Fibroblast of skin of right biceps (primary cell): Measurements from ENCODE around the gene GDF9.
A peak's percentile ranks its signal among the peaks of the same experiment; 100 is the strongest.

Source experiments
- DNase-seq: peaks from one replicate; pipeline ENCODE4 v3.0.0-alpha.2; 2013

The GDF9 gene

GRCh38 chr5:132866342-132867045 is at the start of gene GDF9, which contains the start of gene UQCRQ:
Gene GDF9 (minus strand): TSS chr5:132866469. CDS start chr5:132864533, 1,936 bp downstream.
Gene UQCRQ (plus strand): TSS chr5:132866642. CDS start chr5:132866882, 240 bp downstream.
- peak; percentile 100 for DNase-seq

- DNase-seq = peak; percentile 11
Observed at GRCh38 chr5:132915681-132916080, 49.4 kb upstream of the GDF9 start.

DNA sequence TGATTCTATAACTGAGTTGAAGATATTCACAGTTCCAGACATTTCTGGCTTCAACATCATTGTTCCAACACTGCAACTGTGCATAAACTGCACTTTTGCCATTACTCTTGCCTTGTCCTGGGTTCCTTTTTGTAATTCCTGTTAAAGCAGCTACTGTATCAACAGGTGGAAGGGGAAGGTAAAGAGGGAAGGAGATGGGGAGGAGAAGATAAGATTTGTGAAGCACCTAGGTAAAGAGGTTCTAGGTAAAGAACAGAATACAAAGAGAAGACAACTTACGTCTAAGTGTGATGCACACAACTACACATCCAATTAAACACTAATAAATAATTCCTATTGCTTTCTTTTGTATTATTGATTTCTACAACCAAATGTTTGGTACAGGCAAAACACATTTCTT is 43.4 kb upstream of the GDF9 start:
- DNase-seq = no peak

DNA sequence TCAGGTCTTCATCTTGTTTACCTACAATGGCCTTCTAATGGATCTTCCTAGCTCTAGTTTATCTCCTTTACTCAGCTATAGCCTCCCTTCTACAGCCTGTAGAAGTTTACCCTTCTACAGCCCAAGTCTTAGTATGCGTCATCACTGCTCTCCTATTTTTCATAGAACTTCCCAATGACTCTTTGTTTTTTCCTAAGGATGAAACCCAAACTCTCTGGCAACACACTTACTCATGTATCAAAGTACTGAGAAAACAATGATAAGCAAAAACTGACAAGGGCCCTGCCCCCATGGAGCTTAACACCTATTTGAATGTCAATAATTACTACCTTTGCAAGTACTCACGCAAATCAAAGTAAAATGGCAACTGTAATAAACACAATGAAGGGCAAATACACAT is 40.9 kb upstream of the GDF9 start:
- DNase-seq = no peak

DNA sequence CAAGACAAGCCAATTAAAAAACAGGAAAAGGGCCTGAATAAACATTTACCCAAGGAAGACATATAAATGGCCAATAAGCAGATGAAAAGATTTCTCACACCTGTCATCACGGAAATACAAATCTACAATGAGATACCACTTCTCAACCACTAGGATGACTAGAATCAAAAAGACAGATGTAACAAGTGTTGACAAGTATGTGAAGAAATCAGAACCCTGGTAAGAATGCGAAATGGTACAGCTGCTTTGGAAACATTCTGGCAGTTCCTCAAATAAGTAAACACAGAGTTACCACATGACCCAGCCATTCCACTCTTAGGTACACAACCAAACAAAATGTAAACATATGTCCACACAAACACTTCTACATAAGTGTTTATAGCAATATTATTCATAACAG is 39.7 kb upstream of the GDF9 start:
- peak; percentile 1 for DNase-seq

- no peak for DNase-seq
Observed at GRCh38 chr5:132901730-132902129, 35.5 kb upstream of the GDF9 start.

DNA sequence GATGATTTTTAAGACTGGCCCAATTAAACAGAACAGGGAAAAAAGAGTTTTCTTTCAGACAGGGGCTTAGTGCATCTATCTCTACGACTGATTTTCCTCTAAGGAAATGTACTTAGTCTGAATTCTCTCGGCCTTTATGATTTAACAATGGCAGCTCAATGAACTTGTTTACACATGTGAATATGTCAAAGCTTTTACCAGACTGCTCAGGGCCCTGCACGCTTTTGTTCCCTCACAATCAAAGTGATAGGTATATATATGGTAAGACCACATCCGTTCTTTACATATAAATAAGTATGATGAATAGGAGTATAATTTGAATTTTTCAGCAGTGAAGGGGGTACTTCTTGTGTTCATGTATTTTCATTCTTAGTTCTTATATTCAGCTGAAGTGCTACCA is 34.8 kb upstream of the GDF9 start:
- DNase-seq = no peak

- no peak for DNase-seq
Observed at GRCh38 chr5:132898094-132898493, 31.8 kb upstream of the GDF9 start.

GRCh38 chr5:132896685-132897084 is 30.4 kb upstream of the GDF9 start:
- no peak for DNase-seq

- no peak for DNase-seq
Observed at GRCh38 chr5:132895719-132896305, 29.5 kb upstream of the GDF9 start.

DNA sequence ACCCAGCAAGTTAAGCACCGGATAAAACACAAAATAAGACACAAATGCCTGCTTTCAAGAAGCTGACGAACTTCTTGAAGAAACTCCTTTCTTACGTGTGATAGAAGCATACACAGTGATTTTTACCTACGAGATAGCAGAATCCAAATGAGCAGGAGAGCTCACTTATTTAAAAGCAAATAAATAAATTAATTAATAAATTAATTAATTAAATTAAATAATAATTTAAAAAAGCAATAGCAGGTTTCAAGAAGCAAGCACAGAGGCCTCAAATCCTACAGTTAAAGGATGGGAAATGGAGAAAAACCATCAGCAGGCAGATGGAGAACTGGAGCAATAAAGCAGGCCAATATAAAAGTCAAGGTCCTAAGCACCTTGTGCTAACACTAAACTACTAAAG is 24.5 kb upstream of the GDF9 start:
- no peak for DNase-seq

- no peak for DNase-seq
Observed at GRCh38 chr5:132889501-132889900, 23.2 kb upstream of the GDF9 start.

- DNase-seq = no peak
Observed at GRCh38 chr5:132887283-132887682, 21.0 kb upstream of the GDF9 start.

DNA sequence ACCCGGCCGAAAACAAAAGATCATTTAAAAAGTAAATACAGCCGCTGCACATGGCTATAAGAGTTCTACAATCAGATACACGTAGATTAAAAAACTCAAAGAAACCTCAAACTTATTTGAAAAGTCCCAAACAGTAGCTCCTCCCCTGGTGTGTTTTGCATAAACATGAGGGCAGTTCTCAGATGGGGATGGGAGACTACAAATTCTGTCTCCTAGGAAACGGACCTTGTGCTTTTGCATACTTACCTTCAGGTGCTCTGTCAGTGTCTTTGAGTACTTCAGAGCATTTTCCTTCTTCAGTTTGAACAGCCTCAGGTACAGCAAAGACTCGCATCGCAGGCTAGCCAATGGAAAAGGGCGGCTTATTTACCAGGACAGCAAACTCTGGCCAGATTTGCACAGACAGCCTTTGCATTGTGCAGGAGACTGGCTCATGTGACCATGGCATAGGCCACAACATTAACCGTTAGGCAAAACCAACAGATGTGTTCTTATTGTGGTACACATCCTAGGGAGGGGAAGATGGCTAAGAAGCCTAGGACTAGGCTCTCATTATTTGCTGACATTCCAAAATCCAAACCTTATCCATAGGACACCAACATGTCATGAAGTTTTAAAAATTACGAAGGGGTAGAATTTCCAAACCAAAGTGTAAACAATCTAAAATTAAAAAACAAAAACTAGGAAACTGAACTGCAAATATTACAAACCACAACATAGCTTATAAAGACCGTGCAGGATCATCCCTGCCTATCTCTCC is 20.0 kb upstream of the GDF9 start:
- no peak for DNase-seq

- DNase-seq = no peak
Observed at GRCh38 chr5:132884548-132884947, 18.3 kb upstream of the GDF9 start.

GRCh38 chr5:132883261-132883834 is 17.1 kb upstream of the GDF9 start:
- DNase-seq = peak; percentile 63

GRCh38 chr5:132877938-132878337 is 11.7 kb upstream of the GDF9 start:
- DNase-seq = peak; percentile 32

DNA sequence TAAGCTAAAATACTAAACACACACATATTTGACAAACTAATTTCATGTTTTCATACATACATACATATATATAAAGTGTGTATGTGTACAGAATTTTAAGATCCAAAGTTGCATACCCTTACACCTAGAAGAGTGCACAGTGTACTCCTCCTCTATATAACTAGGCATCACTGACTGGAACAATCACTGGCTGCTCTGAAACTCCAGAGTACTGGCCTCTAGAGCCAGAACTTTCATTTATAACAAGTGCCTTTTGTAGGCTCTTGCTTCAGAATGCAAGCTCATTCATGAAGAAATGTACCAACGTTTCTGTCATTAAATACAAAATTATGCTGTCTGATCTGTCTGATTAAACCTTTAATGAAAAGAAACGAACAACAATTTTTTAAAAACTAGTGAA is 11.2 kb upstream of the GDF9 start:
- no peak for DNase-seq

DNA sequence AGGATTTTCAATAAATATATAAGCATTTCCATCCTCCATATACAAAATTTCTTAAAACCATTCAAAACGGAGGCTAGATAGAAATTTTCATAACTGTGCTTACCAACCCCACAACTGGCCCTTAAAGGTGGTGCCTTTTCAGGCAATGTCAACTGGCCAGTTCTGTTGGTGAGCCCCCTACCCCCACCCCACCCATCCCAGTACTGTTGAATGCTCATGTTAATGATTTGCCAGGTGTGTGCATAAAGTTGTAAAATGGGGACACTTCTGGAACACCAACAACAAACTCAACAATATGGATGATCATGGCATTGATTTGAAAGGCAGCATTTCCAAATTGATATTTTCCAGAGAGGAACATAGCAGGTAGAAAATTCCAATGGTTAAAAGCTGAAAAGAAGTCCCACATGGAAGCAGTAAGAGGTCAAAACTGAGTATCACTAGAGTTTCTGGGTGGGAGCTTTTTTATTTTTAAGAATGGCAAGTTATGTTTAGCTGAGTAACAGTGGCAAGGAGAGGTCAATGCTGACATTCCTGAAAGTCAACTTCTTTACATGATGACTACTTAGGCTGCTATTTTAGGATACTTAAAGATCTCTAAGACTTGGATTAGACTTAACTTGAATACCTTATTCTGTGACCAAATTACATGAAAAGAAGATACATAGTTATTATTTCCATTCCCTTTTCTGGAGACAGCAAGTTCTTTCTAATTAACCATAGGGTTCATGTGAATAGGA is 9.9 kb upstream of the GDF9 start:
- peak; percentile 33 for DNase-seq

DNA sequence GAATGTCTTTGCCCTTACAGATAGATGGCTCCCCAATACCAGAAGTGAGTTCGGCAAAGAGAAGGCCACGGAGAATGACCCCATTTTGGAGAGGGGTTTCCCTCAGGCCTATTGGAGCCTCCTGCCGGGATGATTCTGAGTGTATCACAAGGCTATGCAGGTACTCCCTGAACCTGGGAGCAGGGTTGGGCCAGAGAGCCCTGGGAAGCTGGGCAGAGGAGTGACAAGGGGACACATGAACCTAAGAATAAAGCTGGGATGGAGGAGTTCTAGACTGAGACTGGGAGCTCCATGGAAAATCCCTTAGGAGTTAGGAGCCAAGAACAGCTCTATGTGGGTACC is 7.6 kb upstream of the GDF9 start:
- no peak for DNase-seq

DNA sequence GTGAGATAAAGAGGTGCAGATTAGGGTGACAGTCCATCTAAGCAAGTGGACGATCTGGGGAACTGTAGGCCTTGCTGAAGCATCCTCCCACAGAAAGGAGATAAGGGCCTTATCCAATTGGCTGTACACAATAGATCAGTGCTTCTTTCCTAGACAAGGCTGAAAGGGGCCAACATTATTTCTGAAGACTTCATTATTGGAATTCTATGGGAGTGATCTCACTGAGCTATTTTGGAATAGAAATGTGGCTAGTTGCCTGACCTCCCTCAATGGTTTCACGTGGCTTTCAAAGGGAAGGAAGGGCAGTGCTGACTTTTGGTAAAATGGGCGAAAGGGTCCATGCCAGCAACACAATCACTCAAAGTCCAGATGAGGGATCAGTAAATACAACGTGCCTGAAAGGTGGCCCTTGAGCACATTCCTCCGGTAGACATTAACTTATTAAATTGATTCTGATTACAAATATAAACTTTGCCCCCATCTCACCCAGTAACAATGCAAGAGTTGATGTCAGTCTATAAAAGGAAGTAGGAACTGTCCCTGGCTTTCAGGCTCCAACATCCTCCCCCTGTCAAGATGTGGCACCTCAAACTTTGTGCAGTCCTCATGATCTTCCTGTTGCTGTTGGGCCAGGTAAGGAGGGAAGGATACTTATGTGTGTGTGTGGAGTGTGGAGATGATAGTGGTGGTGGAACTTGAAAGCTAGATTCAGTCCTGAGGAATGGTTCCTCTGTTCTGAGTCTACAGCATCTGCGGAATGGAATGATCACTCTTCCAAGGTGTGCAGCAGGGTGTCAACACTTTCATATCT is 7.1 kb upstream of the GDF9 start, which contains the start of gene LEAP2:
TSS of gene LEAP2 (plus strand) at position 550 of the 811 bp plus-strand sequence. CDS start at position 577, 27 bp downstream.
- DNase-seq = no peak

DNA sequence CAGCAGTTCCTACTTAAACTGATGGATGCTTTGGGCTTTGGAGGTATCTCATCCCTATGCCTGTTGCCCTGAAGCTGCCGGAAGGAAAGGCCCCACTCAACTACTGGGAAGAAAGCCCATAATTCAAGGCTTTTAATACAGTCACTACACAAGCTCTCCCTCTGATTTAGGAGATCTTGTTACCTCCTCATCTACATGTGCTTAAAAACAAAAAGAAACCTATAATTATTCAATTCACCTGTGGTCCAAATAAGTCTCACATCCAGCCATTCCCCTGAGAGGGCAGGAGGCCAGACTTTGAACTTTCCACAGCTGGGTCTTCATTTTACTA is 6.5 kb upstream of the GDF9 start:
- DNase-seq = no peak
